NCI-H2227 treated with DMSO at 0.1 percent for 48 hours (cell line): ENCODE data around the gene CEL.

Source experiments
- DNase-seq: peaks from one replicate; lab custom pipeline; 2025; lab: John Stamatoyannopoulos, UW

CEL gene

DNA sequence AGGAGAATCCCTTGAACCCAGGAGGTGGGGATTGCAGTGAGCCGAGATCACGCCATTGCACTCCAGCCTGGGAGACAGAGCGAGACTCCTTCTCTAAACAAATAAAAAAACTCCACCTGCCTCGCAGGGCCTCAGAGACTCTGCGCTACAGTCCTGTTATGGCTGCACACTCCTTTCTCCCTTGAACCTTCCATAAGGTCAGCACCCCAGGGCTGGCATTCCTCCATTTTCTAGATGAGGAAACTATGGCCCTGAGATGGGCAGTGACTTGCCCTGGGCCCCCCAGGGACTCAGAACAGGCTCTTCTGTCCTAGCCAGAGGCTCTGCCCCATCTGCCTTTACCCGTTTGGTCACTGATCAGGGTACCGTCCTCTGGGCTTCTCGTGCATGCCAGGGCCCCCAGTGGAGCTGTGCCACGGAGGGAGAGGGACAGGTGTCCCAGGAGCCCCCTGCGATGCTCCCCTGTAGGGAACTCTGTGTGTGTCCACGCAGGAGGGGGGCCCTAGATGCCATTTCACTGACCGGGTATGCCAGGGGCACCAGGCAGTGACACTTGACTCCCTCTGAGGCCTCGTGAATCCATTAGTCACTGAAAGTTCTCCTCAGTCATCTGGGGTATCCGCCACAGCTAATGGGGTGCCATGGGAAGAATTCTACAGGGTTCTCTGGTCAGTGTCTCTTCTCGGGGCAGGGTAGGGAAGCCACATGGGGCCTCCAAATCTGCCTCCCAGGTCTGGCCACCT is 43.1 kb downstream of the CEL start:
- no peak for DNase-seq

DNA sequence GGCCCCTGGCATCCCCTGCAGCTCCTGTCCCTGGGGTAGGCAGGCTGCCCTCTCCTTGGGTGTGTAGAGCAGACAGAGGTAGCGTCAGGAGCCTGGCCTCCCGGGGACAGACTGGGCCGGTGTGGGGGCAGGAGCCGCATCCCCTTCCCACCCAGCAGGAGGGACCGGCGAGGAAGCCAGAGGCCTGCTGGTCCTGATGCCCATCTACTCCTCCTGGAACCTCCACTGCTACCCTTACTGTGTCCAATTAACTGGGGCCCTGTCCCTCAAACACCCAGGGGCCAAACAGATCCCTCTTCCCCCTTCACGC is 43.6 kb downstream of the CEL start:
- no peak for DNase-seq

DNA sequence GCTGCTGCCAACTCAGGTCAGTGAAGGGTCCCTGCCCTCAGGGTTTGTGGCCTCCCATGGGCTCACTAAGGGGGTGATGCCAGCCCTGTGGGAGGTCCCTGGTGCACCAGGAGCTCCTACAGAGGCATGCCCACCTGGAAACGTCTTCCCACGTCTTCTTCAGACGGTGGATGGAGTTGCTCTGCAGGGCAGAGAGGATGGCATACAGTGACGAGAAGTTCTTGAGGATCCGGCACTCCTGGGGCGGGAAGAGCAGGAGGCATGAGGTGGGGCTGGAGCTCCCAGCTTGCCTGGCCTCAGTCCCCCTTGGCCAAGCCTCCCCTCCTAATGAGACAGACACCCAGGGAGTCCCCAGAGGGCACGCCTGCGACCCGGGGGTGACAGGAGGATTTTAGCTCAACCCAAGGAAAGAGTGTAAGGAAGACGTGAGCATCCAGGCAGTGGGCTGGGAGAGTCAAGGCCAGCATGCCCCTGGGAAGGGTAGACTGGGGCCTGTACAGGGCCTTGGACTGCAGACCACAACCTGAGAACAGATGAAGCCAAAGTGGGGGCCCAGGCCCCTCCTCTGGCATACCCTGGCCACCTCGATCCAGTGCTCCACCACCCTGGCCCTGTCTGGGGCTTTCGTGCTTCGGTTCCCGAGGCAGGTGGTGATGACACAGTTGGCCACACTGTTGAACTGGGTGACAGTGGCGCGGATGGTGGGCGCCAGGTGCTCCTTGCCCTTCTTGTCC is 44.9 kb downstream of the CEL start:
- DNase-seq = no peak

DNA sequence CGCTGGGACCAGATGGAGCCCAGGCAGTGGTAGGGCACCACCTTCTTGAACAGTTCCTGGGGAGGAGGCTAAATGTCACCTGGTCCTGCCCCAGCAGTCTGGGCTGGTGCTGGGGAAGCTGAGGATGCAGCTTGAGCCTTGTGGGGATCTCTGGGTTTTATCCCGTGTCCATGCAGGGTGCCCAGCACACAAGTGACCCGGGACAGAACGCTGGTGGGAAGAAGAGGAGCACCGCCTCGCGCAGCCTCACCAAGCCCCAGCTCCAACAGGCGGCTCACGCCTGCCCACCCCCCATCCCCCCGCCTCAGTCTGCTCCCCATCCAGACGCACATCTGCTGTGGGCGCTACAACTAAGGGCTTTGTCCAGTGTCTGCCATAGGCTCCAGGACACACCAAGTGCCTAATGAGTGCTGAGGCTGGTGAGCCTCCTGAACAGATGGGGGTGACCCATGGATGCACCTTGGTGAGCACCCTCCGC is 45.5 kb downstream of the CEL start:
- DNase-seq = no peak

DNA sequence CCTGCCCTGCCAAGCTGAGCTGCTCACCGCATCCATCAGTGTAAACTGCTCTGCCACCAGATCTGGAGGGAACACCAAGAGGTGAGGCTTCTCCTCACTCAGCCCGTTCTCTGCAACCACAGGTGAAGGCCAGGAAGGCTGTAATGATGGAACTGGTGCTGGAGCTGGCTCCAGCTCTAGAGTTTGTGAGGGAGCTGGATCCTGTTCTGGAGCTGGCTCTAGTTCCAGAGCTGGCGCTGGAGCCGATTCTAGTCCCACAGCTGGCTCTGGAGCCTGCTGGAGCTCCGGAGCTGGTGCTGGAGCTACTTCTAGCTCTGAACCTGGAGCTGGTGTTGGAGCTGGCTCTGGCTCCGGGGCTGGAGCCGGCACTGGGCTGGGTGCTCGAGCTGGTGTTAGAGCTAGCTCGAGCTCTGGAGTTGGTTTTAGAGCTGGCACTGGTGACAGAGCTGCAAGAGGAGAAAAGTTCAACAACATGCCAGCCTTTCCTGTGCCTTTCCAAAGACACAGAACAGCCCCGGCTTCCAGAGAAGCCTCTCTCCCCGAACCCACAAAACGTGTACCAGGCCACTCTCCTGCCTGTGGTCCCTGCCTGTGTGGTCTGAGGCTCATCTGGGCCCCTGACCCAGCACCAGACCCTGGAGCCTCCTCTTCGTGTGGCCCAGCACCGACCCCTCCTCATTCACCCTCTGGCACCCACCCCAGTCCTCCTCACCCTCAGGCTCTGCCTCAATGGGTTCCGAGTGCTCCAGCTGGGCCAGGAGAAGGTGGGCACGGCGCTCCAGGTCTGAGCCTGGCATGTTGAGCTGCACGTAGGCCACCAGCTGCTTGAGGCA is 46.4 kb downstream of the CEL start:
- no peak for DNase-seq

DNA sequence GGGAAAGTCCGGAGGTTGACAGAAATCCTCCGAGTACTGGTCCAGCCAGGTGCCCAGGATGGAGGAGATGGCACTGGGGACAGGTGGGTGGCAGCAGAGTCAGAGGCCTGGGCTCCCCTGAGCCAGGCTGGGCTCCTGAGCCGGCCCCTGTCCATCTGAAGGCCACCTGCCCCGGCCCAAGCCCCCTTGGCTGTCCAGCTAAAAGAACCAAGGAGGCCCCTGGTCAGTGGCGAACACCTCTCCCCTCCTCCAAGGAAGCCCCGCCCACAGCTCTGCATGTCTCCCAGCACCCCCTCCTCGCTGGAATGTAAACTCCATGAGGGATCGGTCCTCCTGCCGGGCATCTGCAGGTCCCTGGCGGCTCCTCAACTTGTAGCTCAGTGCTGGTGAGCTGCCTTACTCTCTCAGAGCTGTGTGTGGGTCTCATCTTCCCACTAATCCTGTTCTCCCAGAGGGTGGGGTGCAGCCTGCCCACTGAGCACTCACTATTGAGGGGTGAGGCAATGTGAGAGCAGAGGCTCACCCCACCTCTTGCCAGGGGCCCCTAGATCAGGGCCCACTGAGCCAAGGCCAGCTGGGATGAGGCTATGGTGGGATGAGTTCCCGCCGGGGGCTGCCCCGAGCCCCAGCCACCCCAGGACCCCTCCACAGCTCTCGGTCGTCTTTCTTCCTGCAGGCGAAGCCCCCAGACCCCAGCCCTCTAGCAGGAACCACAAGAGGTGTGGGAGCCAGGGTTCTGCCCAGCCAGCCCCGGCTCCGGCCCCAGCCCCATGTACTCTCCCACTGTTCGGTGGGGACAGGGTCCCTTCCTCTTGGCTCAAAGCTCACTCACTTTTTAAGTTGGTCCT is 47.2 kb downstream of the CEL start:
- DNase-seq = no peak

DNA sequence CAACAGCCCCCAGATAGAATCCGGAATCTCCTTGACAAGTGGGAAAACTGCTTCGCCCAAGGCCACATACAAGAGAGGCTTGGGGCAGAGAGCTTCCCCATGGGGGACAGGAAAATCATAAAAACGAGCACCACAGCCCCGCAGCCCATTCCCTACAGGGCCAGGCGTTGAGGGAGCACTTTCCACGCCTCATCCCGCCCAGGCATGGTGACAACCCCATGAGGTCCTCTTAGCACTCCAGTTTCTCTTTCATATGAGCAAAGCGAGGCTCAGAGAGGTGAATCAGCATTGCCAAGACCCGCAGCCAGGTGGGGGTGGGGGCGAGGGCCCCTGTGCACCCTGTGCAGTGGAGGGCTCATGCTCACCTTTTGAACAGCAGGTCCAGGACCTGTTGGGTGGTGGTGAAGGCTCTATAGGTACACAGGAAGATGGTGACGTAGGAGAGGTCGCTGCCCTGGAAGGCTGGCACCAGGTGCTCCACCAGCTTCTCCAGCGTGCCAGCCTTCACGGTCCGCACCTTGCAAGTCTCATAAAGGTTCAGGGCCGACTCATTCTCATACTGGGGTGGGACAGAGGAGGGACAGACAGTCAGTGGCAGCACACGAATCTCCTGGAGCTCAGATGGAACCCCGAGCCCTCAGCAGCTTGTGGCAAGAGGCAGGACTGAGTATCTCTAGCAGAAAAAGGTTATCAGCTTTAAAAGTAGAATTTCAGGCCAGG is 48.3 kb downstream of the CEL start:
- no peak for DNase-seq

DNA sequence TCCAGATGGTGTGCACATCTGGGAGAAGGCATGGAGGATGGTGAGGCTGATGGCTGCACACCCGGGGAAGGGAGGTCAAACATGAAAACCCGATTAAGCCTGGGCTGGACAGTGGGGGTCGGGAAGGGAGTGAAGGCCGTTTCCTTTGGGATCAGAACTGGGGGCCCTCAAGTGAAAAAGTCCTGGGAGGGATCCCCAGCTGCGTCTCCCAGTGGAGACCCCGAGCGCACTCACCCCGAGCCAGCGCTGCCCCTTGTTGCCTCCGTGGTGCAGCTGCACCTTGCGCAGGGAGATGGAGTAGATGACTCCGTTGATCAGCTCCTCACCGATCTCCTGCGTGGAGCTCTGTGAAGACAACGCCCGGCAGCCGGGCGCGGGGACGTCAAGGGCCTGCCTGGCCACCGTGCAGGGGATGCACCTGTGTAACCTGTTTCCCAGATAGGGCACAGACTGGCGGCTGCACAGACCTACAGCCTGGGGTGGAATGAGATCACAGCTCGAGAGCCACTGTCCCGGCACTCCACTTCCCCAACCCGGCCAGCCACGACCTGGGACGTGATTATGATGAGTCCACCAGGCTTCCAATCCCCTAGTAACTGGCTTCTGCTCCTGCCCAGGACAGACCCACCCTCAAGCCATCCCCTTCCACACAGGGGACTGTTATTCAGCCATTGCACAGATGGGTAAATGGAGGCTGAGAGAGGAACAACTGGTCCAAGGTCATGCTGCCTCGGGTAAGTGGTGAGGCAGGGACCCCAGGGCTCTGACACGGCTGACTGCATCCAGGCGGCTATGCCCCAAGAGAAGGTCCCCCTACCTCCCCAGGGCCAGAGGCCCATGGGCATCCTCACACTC is 50.3 kb downstream of the CEL start:
- no peak for DNase-seq

DNA sequence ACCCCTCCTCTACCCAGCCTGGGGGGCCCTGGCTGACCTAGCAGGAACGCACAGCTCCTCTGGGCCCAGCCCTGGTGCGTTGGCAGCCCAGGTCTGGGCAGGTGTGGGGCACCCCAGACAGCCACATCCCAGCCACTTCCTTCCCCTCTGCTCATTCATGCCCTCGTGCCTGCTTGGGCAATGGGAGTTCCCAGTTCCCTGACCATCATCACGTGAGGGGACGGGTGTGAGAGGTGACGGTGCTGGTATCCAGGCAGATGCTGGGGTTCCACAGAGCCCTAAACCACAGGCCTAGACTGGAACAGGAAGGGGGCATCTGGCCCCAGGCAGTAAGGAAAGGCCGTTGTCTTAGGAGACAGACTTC is 50.9 kb downstream of the CEL start:
- no peak for DNase-seq

DNA sequence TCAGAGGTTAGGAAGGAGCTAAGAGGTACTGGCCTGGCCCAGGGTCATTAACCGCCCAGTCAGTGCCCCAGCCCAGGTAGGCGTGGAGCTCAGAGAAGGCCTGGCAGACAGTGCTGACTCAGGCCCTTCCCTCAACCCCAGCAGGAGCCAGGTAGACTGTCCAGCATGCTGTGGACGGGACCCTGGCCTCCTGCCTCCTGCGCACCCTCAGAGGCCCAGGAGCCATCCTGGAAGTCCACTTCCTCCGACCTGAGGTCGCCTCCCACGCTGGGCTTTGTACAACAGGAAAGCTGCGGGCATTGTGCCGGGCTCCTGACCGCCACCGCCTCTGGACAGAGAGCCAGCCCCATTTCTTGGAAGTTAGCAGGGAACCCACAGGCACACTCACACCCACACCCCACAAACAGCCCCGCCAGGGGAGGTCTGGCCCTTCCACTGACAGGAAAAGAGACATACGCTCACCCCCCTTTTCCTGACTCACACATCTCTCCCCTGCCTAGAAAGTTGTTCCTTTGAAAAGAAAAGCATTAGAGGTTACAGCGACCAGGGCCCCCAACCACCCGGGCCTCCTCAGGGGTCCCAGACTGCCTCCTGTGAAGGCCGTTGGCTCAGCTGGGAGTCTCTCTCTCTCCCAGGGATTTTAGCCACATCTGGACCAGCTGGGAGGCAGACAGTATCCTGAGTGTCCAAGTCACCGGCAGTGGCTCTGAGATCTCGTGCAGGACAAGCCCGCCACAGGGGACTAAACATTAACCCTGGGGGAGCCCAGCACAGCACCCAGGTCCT is 51.6 kb downstream of the CEL start:
- no peak for DNase-seq

DNA sequence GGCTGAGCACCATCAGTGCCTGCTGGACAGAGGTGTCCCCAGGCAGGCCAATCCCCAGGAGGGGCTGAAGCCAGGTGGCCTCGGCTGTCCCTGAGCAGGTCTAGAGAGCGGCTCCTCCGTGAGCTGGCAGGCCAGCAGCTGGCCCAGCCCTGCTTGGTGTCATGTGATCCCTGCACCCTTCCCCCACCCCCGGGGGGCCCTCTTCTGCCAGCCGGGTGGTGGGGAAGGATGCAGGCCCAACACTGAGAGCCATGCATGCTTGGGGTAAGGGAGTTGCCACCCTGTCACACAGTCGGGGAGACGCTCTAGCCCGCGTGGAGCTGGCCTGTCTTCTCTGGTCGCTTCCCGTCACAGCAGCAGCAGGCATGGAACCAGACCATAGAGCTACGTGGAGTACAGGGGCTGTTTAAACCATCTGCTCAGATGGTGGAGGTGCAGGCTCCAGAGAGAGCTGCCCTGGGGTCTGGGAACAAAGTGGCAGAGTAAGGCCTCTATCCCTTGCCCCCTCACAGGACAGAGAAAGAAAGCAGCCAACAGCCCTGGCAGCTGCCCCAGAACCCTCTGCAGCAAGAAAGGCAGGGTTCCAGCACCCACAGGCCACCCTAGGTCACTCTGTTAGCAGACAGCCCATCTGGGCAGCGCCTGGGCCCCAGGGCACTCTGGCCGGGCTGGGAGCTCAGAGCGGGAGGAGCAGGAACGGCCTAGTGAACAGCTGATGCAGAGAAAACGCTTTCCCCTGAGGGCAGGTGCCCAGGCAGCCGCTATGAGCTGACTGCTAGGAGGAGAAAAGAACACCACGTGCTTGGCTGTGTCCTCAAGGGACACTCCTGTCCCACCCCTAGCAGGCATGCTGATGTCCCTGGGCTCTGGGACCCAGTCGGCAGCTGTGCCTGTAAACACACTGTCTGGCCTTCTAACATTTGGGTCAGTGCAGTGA is 52.4 kb downstream of the CEL start:
- DNase-seq = no peak

DNA sequence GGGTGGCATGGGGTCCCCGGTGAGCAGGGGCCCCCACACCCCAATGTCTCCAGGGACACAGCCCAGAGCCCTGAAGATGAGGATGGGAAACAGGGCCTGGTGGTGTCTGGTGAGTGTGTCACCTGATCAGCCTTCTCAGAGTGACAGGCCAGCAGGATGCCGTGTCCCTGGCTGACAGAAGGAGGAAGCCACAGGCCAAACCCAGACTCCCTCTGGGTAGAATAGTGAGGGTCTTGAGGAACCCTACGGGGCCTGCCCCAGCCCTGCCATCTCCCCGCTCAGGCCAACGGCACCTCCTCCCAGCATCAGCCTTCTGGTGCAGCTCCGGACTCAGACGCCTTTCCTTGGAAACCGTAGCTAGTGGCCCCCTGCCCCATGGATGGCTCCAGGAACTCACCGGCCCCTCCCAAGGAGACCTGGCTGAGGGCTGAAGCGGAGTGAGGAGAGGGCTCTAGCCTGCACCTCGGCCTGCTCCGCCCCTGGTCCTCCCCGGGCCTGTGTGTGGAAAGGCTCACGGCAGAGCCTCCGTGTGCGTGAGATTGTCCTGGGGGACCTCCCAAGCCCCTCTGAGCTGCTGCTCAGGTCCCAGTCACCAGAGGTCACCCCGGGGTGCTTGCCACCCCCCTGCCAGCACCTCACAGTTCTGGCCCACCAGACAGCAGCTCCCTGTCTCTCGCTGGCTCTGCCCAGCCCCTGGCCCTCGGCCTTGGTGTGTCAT is 53.3 kb downstream of the CEL start:
- no peak for DNase-seq

DNA sequence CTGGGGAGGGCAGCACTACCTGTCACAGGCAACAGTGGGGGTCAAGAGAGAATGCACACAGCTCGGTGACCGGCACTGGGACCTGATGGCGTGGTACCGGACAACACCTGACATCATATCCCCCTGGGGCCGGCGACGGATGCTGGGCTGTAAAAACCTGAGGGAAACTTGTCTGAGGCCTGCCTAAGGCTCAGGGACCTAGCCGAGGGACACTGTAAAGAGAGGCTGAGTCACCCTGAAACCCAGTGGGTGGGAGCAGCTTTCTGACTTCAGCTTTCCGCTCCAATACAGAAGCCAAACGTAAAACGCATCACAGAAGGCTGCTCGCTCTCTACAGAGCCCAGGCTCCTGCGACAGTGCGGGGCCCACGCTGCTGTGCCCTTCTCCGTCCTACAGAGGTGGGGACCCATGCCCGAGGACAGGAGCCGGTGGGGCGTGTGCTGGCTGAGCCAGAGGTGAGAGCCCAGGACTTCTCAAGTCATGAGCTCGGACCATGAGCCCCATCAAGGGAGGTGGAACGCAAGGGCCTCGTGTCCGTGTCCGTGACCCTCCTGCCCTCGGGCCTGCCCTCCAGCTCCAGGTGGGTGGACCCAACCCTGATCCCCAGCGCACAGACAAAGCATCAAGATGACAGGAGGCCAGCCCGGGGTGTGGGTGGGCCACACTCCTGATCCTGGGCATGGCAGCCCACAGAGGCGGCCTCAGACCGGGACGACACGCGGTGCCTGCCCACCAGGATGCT is 54.0 kb downstream of the CEL start:
- no peak for DNase-seq

DNA sequence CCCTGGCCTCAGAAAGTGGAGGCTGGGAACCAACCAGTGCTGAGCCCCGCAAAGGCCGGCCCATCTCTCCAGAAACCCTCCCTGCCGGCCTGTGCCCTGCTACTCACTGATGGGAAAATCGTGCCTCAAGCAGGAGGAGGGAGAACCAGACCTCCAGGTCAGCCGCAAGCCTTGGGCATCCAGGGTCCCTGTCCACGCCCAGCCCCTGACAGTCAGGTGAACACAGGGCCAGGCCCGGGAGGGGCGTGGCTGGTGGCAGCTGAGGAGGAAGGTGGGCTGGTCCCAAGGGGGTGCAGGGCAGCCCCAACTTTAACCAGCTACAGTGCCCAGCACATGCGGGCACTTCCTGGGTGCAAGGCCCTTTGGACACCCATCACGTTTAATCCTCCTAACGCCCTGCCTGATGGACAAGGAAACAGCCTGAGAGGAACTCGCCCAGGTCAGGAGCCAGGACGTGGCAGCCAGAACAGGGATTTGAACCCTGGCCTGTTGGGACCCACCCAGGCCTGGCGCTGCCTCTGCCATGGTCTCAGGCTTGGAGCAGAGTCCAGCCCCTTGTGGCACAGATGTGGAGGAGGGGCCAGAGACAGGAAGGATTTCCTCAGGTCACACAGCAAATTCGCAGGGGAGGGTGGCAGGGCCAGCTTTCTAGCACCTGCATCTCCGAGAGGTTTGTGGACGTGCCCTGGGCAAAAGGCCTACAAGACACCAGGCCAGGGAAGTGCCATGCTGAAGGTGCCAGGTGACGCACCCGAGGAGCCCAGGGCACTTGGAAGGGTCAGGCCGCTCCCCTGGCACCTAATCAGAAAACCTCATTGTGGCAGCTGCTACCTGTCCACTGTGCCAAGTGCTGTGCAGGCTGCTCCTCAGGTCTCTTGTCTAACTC is 54.8 kb downstream of the CEL start:
- DNase-seq = no peak

DNA sequence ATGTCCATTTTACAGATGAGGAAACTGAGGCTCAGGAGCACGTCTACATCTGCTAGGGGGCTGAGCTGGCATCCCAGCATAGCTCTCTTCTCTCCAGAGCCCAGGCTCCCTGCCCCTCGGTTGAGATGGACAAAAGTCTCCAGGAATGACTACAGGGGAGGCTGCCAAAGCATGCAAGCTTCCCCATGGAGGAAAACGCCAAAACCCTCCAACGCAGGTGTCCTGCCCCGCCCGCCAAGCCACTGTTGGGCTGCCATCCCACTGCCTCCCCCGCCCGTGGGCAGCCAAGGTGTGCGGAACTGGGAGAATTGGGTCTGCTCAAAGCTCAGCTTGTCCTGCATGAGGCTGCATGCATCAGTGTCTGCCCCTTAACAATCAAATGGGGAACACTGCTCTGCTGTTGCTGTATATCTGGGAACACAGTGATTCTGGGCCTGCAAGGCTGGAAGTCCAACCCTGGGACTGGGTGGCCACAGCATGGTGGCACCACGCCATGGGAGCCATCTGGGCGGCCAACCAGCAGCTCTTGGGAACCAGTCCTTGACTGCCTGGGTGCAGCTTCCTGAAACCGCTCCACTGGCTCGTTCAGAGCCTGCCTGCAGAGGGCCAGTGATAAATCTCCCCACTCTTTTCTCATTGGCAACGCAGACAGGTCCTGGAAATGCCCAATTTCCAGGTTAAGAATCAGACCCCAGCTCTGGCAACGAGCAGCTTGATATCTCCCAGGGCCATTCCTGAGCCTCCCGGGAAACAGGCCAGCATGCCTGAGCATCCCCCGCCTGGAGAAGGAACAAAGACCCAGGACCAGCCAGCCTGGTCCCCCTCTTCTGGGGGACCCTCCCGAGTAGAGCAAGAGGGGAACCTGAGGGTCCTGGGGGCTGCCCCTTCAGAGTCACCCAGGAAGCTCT is 55.7 kb downstream of the CEL start:
- DNase-seq = no peak
